GM19372 (cell line): Measurements from ENCODE around the gene KSR2.
"Not testable (repeated sequence)": the region's sequence is repeated elsewhere in the genome, so short reads cannot be mapped to it uniquely, and the experiment has no call there.

Source experiments
- ATAC-seq: cut with Tn5 transposase; IDR thresholded peaks from one replicate; pipeline ENCODE4 v1.9.1; 2021; ENCODE audit warnings: mild to moderate bottlenecking, low read depth, moderate library complexity; ENCODE audit not compliant: unreplicated experiment

KSR2 gene

DNA sequence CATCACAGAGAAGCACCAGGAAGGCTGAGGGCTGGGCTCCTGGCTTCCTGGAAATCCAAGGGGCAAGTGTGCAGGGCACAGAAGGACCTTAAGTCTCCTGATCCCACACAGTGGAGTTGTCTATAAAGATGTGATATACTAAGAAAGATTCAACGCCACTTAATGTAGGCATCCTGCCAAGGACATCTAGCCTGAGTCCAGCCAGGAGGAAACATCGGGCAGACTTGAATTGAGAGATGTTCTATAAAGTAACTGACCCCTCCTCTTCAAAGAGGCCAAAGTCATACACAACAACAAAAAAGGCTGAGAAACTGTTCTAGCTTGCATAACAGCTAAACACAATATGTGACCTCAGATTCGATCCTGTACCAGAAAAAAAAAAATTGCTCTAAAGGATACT lies 307.9 kb downstream of the KSR2 start:
- ATAC-seq: no peak

DNA sequence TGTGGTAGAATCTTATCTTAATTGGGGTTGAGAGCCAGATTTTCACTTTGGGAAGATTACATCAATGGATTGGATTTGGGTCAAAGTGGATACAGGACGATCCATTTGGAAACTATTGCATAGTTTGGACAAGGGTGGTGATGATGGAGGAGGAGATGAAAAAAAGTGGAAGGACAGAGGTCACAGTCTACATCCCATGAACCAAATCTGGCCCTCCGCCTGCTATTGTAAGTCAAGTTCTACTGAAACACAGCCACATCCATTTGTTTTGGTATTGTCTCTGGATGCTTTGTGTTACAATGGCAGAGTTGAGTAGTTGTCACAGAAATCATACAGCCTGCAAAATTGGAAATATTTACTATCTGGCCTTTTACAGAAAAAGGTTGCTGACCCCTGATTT lies 310.6 kb downstream of the KSR2 start:
- ATAC-seq: no peak

GRCh38 chr12:117649796-117650195 lies 319.0 kb downstream of the KSR2 start:
- no peak for ATAC-seq

DNA sequence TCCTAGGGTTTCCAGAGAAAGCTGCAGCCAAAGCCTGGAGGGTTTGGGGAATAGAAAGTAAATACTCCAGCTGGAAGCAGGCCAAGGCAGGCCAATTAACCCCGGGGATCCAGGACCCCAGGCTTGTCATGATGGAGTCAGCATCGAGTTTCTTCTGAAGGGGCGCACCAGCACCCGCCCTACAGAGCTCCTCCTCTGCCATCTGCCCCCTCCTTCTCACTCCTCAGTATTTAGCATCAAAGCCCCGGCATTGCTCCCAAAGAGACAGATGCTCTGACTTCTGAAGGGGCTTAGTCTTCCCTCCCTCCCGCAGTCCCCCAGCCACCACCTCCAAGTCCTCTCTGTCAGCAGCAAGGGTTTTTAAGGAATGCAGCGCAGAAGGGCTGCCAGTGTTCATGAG lies 322.3 kb downstream of the KSR2 start:
- ATAC-seq: no peak

DNA sequence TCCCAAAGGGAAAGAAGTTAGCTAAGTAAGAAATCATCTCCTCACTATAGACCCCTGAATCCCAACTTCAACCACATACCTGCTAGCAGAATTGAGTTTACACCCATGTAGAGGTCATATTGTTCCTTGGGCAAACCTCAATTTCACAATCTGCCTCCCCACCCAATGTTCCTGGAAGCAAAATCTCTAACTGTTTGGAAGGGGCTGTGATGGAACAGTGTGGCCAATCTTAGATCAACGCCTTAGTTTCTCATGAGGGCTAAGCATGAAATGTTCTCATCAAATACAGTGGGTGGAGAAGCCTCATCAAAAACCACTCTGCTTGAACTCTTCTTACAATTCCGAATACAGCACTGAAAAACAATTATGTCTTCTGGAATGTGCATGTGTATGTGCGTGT lies 323.3 kb downstream of the KSR2 start:
- ATAC-seq: no peak

- ATAC-seq: no peak
Observed at GRCh38 chr12:117643971-117644370, 324.8 kb downstream of the KSR2 start.

- no peak for ATAC-seq
Observed at GRCh38 chr12:117641885-117642284, 326.9 kb downstream of the KSR2 start.

- ATAC-seq: no peak
Observed at GRCh38 chr12:117640511-117640910, 328.3 kb downstream of the KSR2 start.

DNA sequence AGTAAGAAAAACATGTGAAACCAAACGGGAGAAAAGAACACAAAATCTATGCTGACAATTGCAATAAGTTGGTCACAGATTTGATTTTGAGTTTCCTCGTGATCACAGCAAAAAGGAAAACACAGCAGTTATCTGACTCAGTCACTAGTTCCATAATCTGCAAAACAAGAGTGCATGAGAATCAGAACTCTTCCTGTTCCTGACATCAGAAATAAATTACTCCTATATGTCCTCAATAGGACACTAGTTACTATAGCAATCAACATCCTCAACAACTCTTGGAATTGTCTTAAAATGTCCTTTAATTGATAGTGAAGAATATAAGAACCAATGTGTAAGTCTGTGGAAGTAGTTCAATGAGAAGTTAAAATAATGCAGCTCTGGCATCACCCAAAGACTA lies 339.3 kb downstream of the KSR2 start:
- ATAC-seq: no peak

- ATAC-seq: not testable (repeated sequence)
Observed at GRCh38 chr12:117628711-117629110, 340.1 kb downstream of the KSR2 start.

GRCh38 chr12:117622741-117623140 lies 346.0 kb downstream of the KSR2 start:
- ATAC-seq: no peak

DNA sequence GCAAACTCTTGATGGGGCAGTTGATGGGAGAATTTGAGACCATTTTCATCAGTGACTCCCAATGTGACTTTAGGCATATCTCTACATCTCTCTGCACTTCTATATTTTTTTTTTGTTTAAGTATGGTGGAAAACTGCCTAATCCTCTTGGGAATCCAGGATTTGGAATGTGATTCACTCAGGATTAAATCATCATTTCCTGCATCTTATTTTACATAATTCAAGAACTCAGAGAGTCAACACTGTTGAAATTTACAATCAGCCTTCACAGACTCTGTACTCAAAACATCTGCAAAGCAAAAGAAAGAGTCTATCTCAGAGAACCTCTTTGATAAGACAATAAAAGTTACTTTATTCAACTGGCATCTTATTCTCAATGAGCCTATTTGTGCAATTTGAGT lies 346.7 kb downstream of the KSR2 start:
- ATAC-seq: no peak

DNA sequence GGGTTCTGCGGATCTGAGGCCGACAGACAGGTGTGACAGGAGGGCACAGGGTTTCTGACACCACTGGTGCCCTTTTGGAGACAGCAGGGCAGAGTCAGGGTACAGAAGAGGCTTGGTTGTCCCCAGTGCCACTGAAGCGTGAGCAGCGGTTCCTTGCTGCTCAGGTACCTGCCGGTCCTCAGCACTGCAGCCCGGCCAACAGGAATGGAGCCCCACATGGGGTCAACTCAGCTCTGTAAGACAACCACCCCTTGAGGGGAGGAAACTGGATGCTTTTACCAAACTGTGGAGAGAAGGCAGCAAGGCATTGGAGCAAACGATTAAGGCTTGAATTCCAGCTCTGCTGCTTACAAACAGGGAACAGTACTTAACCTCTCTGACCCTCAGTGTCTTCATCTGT lies 361.0 kb downstream of the KSR2 start:
- ATAC-seq: no peak

- ATAC-seq: no peak
Observed at GRCh38 chr12:117606945-117607344, 361.8 kb downstream of the KSR2 start.

DNA sequence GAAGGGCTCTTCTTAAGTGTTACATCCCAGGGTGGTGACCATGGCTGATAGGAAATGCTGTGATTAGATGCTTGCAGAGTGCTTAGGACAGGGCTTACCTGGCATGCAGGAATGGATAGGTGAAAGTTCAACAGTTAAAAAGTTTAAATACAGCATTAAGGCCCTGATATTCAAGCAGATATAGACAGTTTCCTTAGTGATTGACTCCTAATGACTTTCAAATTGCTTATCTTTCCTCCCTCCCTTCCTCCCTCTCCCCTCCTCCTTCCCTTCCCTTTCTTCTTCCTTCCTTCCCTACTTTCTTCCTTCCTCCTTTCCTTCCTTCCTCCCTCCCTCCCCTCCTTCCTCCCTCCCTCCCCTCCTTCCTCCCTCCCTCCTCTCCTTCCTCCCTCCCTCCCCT lies 362.8 kb downstream of the KSR2 start:
- no peak for ATAC-seq

DNA sequence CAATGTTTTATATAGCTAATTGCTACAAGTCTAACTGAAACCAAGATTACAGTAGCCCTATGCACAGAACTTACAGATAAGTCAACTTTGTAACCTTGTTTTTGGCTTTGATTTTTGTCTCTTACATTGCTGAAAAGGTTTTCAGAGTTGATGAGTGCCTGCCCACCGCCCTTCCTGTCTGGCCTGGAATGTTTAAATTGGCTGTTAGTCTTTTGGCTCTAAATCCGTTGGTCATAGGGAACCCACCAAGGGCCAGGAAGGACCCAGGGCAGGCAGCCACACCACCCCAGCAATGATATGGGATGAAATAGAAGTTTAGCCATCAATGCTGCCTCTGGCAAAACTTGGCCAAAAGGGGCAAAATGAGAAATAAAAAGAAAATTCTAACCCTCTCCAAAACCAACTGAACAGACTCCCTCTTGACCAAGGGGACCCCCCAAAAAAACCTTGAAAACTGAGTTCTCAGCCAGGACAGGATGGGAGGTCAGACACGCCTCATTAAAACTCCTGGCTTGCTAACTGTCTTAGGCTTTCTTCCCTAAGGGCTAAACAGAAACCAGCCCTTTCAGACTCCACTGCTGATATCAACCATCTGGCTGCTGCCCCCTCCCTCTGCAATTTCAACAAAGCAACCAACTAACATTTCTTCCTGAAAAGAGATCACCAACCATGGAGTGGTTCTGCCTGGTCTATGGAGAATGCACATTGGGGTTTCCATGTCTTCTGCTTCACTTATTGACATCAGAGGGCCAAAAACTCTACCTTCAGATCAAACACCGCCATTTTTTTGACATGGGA lies 365.3 kb downstream of the KSR2 start:
- ATAC-seq: no peak

- no peak for ATAC-seq
Observed at GRCh38 chr12:117599849-117600248, 368.9 kb downstream of the KSR2 start.

GRCh38 chr12:117596968-117597367 lies 371.8 kb downstream of the KSR2 start:
- no peak for ATAC-seq

GRCh38 chr12:117595751-117596150 lies 373.0 kb downstream of the KSR2 start:
- no peak for ATAC-seq

DNA sequence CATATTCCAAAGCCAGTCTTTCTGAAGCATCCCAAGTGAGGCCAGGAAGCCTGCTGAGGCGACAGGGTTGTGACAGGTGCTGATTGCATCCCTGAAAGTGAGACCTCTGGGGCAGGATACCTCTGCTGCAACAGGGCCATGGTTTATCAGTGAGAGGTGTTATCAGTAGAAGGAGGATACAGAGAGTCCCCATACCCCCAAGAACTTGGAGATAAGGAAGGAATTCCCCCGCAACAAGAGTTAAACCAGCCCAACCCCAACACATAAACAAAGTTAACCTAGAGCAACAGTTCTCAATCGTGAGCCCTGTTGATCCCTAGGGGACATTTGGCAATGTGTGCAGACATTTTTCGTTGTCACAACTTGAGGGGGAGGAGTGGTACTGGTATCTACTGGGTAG lies 374.3 kb downstream of the KSR2 start:
- no peak for ATAC-seq

GRCh38 chr12:117593815-117594400 lies 374.9 kb downstream of the KSR2 start:
- ATAC-seq: no peak

- ATAC-seq: no peak
Observed at GRCh38 chr12:117592588-117593305, 376.0 kb downstream of the KSR2 start.
